LoVo (cell line): ENCODE results near the gene LAMTOR5.
"Not testable (repeated sequence)": the region's sequence is repeated elsewhere in the genome, so short reads cannot be mapped to it uniquely, and the experiment has no call there.

Experiments used
- DNase-seq: peaks from one replicate; pipeline ENCODE4 v3.0.0-alpha.2; 2016; ENCODE audit warnings: low spot score

The LAMTOR5 gene

DNA sequence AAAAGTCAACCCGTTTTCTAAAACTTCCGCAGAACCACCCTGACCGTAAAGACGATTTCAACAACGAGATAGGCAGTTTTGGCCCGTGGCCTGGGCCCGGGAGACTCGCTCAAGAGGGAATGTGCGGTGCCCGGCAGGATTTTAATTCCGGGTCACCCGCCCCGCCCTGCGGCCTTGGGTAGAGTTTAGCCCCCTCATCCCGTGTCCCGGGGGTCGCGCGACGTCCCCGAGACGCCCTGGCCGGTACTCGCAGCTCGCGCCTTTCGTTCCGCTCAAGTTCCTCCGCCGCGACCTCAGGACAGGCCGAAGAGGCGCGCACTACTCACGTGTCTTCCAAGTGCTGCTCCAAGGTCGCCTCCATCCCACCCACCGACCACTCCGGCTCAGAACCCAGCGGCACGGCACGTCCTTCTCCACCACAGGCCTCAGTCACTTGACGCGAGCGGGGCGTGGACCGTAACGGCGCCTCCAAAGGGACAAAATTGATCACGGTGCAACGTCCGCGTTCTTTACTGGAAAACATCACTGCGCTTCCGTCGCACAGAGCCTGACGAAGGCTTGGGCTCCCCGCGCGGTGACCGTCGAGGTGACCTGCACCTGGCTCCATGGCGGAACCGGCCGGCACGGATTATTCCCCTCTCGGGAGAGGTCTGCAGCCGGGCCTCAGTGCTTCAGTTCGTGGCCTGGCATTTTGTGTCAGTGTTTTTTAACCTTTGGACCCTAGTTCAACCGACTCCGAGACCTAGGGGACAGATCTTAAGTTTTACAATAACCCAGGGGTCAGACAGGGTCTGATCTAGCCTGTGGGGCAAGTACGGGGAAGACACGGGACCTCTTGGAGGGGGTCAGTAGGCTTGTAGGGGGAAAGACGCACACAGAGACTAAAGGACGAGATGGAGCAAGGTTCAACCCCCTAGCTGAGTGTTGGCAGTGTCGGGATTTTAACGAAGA, at the start of gene LAMTOR5:
Gene LAMTOR5, minus strand, starts transcription at position 435 of the 951 bp plus-strand sequence. Its CDS starts 74 bp downstream, at position 361.
- DNase-seq = peak; percentile 93

DNA sequence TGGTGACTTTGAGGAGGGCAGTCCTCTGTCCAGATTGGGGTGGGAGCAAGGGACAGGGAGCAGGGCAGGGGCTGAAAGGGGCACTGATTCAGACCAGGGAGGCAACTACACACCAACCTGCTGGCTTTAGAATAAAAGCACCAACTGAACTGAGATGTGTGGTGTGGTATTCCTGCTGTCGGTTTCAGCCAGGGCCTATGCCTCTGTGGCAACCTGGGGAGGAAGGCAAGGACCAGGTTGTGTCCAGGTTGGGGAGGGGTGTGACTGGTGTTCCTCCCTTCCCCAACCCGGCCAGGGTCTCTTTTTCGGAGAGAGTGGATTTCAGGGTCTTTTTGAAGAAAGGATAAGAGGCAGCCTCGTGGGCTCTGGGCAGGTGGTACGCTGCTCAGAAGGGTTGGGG, 49.7 kb upstream of the LAMTOR5 start:
- DNase-seq = no peak

DNA sequence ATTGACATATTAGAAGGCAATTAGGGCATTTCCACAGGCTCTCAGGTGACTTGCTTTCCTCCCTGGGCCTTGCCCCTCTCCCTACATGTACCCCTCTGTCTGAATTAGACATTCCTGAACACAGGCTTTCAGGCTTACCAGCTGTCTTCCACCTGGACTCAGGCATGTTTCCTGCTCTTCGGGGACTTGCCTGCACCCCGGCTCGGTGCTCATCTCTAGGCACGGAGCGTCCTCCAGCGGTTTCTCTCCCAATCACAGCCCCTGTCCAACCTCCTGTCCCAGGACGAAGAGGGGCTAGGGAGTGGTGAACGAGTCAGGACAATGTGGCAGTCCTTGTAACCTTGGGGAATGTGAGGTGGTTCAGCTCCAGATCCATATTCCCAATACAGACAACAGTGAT, 47.7 kb upstream of the LAMTOR5 start:
- no peak for DNase-seq

DNA sequence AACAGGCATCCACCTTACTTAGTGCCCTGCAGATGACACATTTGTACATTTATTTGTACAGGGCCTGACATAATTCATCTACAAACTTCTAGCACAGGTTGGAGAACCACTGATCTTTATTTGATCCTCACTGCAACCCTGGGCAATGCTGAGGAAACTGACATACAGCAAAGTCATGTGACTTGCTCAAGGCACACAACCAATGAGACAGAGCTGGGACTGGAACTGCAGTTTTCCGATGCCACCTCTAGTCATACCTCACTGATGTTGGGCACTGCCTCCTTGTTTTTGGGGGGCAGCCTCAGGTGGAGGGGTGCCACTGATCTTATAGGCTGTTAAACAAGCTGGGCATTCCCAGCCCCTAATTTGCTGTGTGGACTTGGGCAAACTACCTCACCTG, 46.8 kb upstream of the LAMTOR5 start:
- DNase-seq = no peak

DNA sequence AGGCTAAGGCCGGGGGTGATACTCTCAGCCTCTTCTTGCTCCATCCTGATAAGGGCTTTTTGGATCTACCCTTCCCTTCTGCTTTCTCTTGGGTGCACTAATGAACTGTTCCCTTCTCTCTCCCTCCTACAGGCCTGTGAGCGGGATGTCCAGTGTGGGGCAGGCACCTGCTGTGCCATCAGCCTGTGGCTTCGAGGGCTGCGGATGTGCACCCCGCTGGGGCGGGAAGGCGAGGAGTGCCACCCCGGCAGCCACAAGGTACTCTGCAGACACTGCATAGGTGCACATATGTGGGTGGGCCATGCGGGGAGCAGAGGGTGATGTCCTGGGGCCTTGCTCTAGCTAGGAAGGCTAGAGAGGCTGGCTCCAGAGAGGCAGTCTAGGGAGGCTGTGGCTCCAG, 46.3 kb upstream of the LAMTOR5 start:
- no peak for DNase-seq

DNA sequence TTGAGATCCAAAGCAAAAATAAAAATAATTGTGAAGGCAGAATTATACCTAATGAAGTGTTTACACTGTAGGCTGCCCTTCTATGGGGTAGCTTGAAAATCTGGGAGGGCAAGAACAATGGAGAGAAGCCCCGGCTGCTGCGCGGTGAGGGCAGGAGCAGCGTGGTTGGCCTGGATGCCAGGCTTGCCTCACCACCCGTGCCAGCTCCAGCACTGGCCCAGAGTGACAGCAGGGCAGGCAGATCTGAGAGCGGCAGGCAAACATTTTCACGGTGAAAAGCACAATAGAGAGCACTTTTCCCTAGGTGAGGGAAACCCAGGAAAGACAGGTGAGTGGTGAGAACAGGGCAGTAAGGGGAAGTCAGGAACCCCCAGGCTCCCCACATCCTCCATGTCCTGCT, 44.8 kb upstream of the LAMTOR5 start:
- no peak for DNase-seq

DNA sequence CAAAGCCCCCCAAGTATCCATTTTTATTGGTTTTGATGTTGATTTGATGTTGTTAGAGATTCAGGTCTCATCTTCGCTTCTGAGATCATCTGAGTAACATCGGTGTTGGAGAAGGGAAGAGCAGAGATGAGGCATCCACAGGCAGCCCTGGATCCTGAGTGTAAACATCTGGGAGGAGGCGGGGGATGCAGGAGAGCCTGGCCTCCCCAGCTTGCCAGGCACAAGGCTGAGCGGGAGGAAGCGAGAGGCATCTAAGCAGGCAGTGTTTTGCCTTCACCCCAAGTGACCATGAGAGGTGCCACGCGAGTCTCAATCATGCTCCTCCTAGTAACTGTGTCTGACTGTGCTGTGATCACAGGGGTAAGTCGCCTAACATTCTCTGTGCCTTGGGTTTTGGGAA, 43.4 kb upstream of the LAMTOR5 start, which contains the start of gene PROK1:
Gene PROK1, plus strand, starts transcription at position 221 of the 400 bp plus-strand sequence. Its CDS starts 68 bp downstream, at position 289.
- DNase-seq = no peak

DNA sequence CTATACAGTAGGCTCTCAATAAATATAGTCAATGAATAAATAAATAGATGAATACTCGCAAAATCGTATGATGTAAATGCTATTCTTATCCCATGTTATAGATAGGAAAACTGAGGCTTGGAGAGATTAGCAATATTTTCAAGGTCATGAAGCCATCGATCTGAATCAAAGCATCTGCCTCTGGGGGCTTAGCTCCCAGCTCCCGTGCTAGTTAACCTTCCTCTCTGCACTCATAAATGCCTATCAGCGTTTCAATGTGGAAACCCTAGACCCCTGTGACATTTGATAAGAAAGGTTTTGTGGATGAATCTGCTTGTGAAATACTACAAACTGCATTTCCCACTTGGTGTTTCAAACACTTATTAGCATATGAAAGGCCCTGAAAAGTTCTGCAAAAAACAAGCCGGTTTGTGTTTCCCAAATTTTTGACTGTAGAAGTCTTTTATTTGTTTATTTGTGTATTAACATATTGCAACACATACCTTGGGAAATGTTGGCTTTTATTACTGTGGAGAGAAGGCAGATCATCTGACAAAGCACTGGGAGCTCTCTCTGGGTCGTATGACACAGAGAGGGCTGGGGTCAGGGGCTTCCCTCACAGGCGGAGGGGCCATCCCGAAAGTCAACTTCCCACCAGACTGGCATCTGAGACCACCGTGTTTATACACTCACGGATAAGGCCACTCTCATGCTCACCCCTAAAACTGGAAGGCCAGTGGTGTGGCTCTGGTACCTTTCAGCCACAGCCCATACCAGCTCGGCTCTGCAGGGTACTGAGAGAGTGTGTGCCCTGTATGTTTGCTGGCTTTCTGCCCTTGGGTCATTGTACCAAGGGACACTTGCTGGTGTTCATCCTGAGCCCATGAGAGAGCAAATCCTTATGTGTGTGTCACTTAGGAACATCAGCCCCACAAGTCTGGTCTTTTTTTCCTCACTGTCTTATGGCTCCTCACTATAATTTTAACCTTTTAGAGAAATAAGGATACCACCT, 42.5 kb upstream of the LAMTOR5 start:
- DNase-seq = no peak

DNA sequence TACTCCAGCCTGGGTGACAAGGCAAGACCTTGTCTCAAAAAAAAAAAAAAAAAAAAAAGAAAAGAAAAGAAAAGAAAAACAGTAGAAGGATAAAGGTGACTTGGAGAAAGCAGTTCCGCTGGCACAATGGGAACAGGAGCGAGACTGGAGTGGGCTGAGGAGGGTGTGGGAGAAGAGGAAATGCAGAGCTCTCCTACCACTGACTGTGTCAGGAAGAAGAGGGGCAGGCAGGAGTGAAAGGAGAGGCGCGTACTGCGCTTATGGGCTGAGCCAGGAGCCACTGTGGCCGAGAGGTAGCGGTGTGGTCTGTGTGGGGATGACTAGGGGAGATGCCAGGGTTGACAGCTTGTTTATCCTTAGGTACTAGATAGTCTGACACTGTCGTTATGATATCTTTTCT, 37.1 kb upstream of the LAMTOR5 start:
- no peak for DNase-seq

DNA sequence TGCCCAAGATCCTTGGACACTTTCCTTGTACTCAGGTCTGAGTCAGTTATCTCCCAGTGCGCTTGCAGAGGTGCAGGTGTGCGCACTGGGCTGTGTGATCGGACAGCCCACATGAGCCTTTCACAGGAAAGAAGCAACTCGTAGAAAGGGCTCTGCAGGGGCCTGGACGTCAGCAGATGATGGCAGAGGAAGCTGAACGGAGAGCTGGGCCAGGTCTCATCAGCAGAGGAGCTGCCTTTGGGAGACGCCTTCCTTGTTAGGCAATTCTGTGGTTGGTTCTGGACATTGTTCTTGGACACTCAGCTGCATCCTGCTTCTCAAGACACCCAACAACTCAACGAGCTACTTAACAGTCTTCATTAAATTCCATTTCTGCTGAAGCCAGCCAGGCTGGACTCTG, 36.0 kb upstream of the LAMTOR5 start:
- DNase-seq = no peak

DNA sequence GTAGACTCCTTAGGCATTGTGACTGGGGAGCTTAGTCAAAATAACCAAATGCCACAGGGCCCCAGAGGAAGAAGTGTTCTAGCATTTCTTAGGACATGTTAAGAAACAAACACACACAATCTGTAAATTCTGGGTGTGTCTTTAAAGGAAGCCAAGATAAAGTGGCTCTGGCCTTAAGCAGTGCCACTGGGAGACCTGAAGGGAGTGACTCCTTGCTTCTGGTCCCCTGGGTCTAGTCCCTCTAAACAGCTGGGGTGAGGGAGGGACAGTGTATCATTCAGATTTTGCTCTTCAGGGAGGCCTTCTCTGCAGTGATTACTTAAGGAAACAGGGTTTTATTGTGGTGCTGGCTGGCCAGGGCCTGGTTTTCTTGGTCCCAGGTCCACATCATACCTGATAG, 34.4 kb upstream of the LAMTOR5 start:
- DNase-seq = no peak

DNA sequence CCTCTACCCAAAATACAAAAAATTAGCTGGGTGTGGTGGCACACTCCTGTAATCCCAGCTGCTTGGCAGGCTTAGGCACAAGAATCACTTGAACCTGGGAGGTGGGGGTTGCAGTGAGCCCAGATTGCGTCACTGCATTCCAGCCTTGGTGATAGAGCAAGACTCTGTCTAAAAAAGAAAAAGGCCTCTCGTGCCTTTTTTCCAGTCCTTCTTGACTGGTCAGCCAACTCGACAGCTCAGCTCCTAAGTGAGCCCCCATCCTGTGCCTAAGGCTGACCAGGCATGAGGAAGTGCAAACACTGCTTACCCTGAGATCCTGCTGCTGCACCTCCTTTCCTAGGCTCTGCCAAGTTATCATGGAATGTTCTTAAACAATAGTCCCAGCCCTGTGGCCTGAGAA, 33.4 kb upstream of the LAMTOR5 start:
- peak; percentile 31 for DNase-seq

DNA sequence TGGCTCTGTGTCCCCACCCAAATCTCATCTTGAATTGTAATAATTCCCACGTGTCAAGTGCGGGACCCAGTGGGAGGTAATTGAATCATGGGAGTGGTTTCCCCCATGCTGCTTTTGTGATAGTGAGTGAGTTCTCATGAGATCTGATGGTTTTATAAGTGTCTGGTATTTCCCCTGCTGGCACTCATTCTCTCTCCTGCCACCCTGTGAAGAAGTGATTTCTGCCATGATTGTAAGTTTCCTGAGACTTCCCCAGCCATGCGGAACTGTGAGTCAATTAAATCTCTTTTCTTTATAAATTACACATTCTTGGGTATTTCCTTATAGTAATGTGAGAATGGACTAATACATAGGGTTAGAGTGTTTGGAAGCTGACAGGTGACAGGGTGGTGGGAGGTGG, 32.4 kb upstream of the LAMTOR5 start:
- not testable (repeated sequence) for DNase-seq

DNA sequence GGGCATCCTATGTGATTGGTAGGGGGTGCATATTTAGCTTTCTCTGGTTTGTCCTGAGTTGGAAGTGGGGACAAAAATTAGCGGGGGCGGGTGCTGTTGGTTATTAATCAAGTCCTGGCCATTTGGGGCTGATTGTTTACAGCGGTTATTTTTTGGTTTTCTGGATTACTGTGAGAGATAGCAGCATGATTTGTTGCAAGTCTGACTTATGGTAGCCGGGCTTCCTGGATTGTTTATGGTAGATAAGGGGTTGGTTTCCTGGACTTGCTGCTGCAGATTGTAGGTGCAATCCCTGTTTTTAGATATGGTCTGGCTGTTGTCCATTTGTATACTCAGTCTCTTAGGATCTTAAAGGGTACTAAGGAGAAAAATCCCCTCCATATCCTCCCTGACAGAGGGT, 31.4 kb upstream of the LAMTOR5 start:
- DNase-seq = no peak

DNA sequence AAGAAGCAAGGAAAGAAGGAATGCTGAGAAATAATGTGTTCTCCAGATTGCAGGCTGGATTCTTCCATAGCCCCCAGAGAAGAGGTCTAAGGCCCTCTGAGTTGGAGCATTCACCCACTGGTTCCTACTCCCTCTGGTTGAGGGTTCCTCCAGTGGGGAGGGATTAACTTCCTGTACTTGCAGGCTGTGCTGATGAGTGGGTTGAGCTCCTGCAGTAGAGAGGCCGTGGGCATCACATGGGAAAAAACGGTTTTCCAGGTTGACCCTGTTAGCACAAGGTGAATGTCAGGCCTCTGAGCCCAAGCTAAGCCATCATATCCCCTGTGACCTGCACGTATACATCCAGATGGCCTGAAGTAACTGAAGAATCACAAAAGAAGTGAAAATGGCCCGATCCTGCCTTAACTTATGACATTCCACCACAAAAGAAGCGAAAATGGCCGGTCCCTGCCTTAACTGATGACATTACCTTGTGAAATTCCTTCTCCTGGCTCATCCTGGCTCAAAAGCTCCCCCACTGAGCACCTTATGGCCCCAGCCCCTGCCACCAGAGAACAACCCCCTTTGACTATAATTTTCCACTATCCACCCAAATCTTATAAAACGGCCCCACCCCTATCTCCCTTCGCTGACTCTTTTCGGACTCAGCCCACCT, 30.3 kb upstream of the LAMTOR5 start:
- not testable (repeated sequence) for DNase-seq

DNA sequence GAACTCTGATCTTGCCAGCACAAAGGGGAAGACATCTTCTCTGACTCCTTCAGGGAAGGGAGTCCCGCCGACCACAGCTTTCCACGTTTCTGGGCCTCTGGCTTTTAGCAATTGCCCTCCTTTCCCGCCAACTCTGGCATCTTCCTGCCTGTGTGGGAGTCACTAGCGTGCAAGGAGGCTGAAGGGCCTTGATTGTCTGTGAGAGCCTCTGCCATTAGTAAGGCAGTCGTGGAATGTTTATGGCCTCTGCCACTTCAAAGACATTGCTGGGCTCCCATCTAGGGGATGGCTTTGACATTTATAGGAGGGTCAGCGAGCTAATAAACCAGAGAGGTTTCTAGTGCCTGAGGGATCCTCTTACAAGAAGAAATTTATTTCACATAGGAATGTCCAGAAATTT, 29.1 kb upstream of the LAMTOR5 start:
- peak; percentile 59 for DNase-seq

DNA sequence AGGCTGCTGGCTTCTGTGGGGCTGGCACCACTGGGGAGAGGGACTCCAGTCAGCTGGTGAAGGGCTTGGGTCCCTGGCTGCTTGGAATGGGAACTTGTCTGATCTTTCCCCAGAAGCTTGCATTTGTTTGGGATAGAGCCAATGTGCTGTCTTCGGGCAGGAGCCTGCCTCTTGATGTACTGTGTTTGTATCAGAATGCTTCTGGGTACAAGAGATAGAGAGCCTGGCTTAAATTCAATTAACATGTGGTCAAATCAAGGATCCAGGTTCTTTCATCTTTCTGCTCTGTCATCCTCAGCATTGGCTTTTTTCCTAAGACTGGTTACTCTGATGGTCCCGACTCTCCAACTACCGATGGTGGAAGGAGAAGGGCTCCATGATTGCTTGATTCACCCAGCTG, 27.5 kb upstream of the LAMTOR5 start:
- DNase-seq = no peak

DNA sequence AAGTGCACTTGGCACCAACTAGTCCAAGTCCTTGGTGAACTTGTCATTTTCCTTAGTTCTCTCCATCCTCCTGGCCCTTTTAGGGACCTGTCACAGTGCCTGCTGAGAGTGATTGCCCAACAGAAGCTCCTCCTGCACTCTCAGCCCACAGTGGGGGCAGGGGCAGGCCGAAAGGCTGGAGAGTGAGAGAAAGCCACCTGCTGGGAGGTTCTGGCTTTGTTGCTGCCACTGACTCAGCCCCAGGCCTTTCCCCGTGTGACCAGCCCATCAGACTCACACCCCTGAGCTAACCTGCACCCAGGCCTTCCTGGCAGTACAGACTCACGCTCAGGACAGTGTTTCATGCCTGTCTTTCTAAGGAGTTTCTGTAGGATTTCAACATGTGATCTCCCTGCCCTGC, 26.3 kb upstream of the LAMTOR5 start:
- peak; percentile 62 for DNase-seq

DNA sequence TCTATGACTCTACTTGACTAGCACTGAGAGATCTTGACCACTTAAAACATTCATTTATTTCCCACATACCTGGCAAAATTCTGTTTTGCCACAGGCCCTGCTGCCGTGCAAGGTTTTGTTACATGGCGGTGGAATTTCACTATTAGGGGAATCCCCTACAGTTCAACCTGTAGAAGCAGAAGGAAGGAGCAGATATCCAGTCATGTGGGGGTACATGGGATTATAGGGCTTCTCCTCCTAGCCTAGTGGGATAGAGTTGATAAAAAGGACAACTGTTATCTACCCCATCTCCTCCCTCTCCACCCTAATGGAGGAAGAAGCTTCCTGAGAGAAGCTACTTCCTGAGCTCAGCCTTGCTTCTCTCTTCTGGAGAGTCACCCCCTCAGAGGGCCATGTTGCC, 25.7 kb upstream of the LAMTOR5 start:
- DNase-seq = no peak

DNA sequence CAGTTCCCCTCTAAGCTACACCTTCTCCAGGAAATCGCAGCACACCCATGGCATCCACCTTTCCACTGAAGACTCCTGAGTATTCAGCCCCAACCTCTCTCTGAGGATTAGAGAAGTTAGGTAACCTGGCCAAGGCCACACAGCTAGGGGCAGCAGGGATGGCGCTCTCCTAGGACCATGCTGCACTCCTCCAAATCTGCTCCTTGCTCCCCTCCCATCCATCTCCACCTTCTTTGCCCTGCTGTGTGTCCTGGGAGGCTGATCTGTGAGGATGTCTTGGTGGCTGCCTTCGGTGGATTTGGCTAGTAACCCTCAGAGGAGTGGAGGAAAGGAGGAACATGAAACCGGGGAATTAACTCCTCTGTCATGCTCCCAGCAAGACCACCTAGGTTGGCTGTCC, 23.4 kb upstream of the LAMTOR5 start:
- DNase-seq = no peak

DNA sequence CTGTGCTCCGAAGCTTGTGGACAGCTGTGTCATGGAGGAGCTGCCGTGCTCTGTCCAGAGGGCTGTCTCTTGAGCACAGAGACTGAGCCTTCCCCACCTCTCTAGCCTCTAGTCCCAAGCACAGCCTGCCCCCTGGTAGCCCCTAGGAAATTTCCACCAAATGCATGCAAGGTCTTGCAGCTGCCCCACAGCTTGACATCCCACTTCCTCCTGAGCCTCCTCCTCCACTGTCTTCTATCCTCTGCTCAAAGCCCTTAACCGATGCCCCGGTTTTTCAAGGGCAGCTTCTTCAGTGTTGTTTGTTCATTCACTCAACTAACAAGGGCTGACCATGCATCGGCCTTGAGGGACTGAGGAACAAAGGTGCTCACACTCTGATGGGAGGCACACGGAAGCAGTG, 22.9 kb upstream of the LAMTOR5 start:
- DNase-seq = no peak

DNA sequence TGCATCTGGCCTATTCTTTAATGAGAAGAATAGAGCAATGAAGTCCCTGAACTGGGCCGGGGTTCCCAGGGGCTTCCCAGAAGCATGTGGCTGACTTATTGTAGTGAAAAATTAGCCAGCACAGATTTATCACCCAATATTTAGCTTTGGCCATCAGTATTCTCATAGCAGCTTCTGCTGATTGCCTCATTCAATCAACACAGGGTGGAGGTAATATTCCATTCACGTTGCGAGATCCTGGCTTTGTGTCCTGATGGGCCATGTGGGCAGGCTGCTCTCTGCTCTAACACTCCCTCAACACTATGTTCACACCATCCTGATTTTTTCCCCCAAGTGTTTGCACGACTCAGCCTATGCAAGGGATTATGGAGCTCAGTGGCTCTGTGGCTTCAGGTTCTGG, 21.5 kb upstream of the LAMTOR5 start:
- no peak for DNase-seq
